HepG2 (cell line): ENCODE measurements around the gene CDSN. TPM values are rescaled to one million over a fixed set of nuclear protein-coding genes. Genes with fewer than 3 reads are reported as not detected.

Experiments used
- ATAC-seq: fragments of 200-7000 bp; cut with Tn5 transposase; 3 replicates; pipeline ENCODE4 v1.9.1; 2020; ENCODE audit warnings: mild to moderate bottlenecking, moderate library complexity
- BruUV-seq: library from RNA; stranded (reverse); fragments of 400-500 nt; replicated peaks from 2 replicates; lab custom pipeline; 2021; lab: Mats Ljungman, UMichigan
- CTCF ChIA-PET: fragments of 300-600 bp; formaldehyde crosslinking; extraction: SDS; loops from one replicate; lab custom pipeline; 2021; ENCODE audit warnings: low total read pairs, inconsistent platforms, low intra/inter-chr PET ratio; lab: Yijun Ruan, JAX
- POLR2A ChIA-PET: fragments of 350-600 bp; sonication (Branson Sonifier 250); formaldehyde crosslinking; loops from one replicate; lab custom pipeline; 2020; ENCODE audit warnings: antibody characterized with exemption, inconsistent platforms; lab: Yijun Ruan, JAX
- DNase-seq: peaks from one replicate; pipeline ENCODE4 v3.0.0-alpha.2; 2015; ENCODE audit warnings: low spot score
- FAIRE-seq: peaks from 3 replicates; lab custom pipeline; 2011; peaks lifted over from hg19 to GRCh38; lab: Jason Lieb, UNC
- H2AFZ ChIP-seq: one replicate; pipeline ENCODE4 v1.6.1; 2011; ENCODE audit warnings: low read length, inconsistent platforms
- H3K27ac ChIP-seq: fragments of 300-600 bp; 3 replicates; pipeline ENCODE4 v1.8.0; 2011; ENCODE audit warnings: mixed run types, mild to moderate bottlenecking, mixed read lengths, low read length, inconsistent platforms; ENCODE audit not compliant: insufficient read depth; ENCODE audit errors: extremely low read length
- H3K27me3 ChIP-seq, 2 experiments: fragments of 200-600 bp in 1 of 2; 2 replicates in 1 of 2; 3 replicates in 1 of 2; pipeline versions ENCODE4 v1.6.0 to v1.8.0; 2011; ENCODE audit warnings: low read length in 2 of 2, mild to moderate bottlenecking in 2 of 2, moderate library complexity in 2 of 2, inconsistent platforms in 1 of 2; ENCODE audit not compliant: insufficient read depth in 2 of 2, control insufficient read depth in 1 of 2
- H3K36me3 ChIP-seq, 2 experiments: fragments of 200-600 bp in 1 of 2; replicated peaks in 1 of 2; 2 replicates in 1 of 2; 3 replicates in 1 of 2; pipeline versions ENCODE4 v1.5.1 to v1.8.0; 2011; ENCODE audit warnings: low read length in 2 of 2, inconsistent platforms in 1 of 2; ENCODE audit not compliant: insufficient read depth in 2 of 2, control insufficient read depth in 1 of 2
- H3K4me1 ChIP-seq: 2 replicates; pipeline ENCODE4 v1.5.1; 2012; ENCODE audit warnings: low read length, inconsistent platforms; ENCODE audit not compliant: insufficient read depth
- H3K4me2 ChIP-seq: 2 replicates; pipeline ENCODE4 v1.6.0; 2011; ENCODE audit warnings: low read depth, low read length, inconsistent platforms
- H3K4me3 ChIP-seq, 3 experiments: fragments of 200-600 bp in 1 of 3; sonication (generic), shearing (Covaris generic) in 1 of 3; replicated peaks in 1 of 3; 2 replicates each; pipeline ENCODE4 v1.5.1; 2011 to 2016; ENCODE audit warnings: low read length in 3 of 3, inconsistent platforms in 2 of 3, low read depth in 2 of 3, mild to moderate bottlenecking in 2 of 3, control low read depth in 1 of 3, mixed read lengths in 1 of 3; ENCODE audit not compliant: insufficient read depth in 1 of 3
- H3K79me2 ChIP-seq: one replicate; pipeline ENCODE4 v1.6.1; 2011; ENCODE audit warnings: low read length, inconsistent platforms; ENCODE audit not compliant: insufficient read depth
- H3K9ac ChIP-seq: 2 replicates; pipeline ENCODE4 v1.6.0; 2011; ENCODE audit warnings: mild to moderate bottlenecking, low read depth, low read length, inconsistent platforms; ENCODE audit not compliant: insufficient read depth
- H3K9me3 ChIP-seq: 2 replicates; pipeline ENCODE4 v1.5.1; 2012; ENCODE audit warnings: mild to moderate bottlenecking, low read length
- H4K20me1 ChIP-seq: 2 replicates; pipeline ENCODE4 v1.6.0; 2011; ENCODE audit warnings: inconsistent platforms, mild to moderate bottlenecking, low read length, moderate library complexity; ENCODE audit not compliant: insufficient read depth
- BRF2 ChIP-seq: sonication (generic); formaldehyde crosslinking; IDR thresholded peaks from 2 replicates; pipeline ENCODE4 v1.8.1; 2022; ENCODE audit warnings: mild to moderate bottlenecking, missing genetic modification reagents
- RFXANK ChIP-seq: IDR thresholded peaks from 2 replicates; pipeline ENCODE4 v1.6.1; 2016
- ZBTB37 ChIP-seq: sonication (generic); formaldehyde crosslinking; IDR thresholded peaks from 2 replicates; pipeline ENCODE4 v1.4.0; 2020; ENCODE audit warnings: mild to moderate bottlenecking, missing genetic modification reagents
- WGBS: methylation state at CpG from one replicate; pipeline ENCODE4 v1.1.6; 2017; ENCODE audit warnings: low lambda C conversion rate; 5-methylcytosine and 5-hydroxymethylcytosine counted together
- in situ Hi-C: cut with HindIII; loops from 2 replicates; pipeline ENCODE4 v1.10.0; 2017; ENCODE audit warnings: low pct_unique_long_range_greater_than_20kb; ENCODE audit not compliant: extremely low pct_ligation_motif_present
- intact Hi-C: fragments of 100-400 bp; cut with micrococcal nuclease; formaldehyde crosslinking; loops from one replicate; pipeline ENCODE4 v1.10.0; 2022; ENCODE audit not compliant: unreplicated experiment
- polyA plus RNA-seq, 8 experiments: library from polyadenylated mRNA; depleted of rRNA in 3 of 8; stranded (reverse) in 7 of 8; unstranded in 1 of 8; fragments of >200 nt; fragmentation: Illumina TruSeq in 4 of 8; extraction: Trizol in 4 of 8; gene quantifications; 2 replicates each; pipeline versions ENCODE4 v1.2.1 to v1.2.3, GENCODE V29; 2011 to 2016; ENCODE audit warnings: low read depth in 4 of 8, missing spikeins in 1 of 8, mixed read lengths in 1 of 8; ENCODE audit not compliant: insufficient read depth in 1 of 8
- total RNA-seq, 5 experiments: library from RNA; depleted of rRNA; stranded (reverse); fragments of >200 nt; fragmentation: Illumina TruSeq; extraction: Trizol; gene quantifications; 2 replicates each; pipeline ENCODE4 v1.2.3, GENCODE V29; 2016; ENCODE audit warnings: low read depth in 1 of 5
- TF ChIP-seq, protein P1 (sequence below): sonication (generic); formaldehyde crosslinking; IDR thresholded peaks from 2 replicates; pipeline ENCODE4 v1.4.0; 2020; ENCODE audit warnings: mild to moderate bottlenecking, missing genetic modification reagents, borderline replicate concordance

Gene CDSN
- total and polyA plus RNA-seq, 2 of the 13 experiments (the other 11 are each of a cell fraction or from before 2014, with no cell fraction given) = not detected

GRCh38 chr6:31115941-31116560 lies 4.2 kb downstream of the CDSN start:
- no TSS peak for BruUV-seq
- WGBS = 31% methylated on average over 11 of the region's 12 CpGs
- TF ChIP-seq RFXANK (CRISPR knock-in tag) (no peak), ZBTB37 (CRISPR knock-in tag) (no peak)
- in situ Hi-C loops (no loop called here), intact Hi-C loops (no loop called here)
- Histone ChIP-seq H4K20me1 (no peaks in the 10 kb centered on the region), H3K4me1 (peaks cover 1% of the 10 kb centered on the region; the same call in 1 of the 2 replicates), H3K9ac (no peak overlapping the region), H3K36me3 (no peaks in the 10 kb centered on the region), H3K79me2 (no peaks in the 10 kb centered on the region), H3K27ac (no peak overlapping the region), H3K27me3 (peaks cover 6 to 75% of the 10 kb centered on the region in 2 experiments; a peak in 4 of 5 replicates), H3K9me3 (no peaks in the 10 kb centered on the region), H3K4me2 (no peak overlapping the region), H2AFZ (no peak overlapping the region), H3K4me3 (no peak overlapping the region)
- ChIA-PET POLR2A (no interaction called here), CTCF (no interaction called here)
- ATAC-seq (no peak), FAIRE-seq (no peak), DNase-seq (no peak)

DNA sequence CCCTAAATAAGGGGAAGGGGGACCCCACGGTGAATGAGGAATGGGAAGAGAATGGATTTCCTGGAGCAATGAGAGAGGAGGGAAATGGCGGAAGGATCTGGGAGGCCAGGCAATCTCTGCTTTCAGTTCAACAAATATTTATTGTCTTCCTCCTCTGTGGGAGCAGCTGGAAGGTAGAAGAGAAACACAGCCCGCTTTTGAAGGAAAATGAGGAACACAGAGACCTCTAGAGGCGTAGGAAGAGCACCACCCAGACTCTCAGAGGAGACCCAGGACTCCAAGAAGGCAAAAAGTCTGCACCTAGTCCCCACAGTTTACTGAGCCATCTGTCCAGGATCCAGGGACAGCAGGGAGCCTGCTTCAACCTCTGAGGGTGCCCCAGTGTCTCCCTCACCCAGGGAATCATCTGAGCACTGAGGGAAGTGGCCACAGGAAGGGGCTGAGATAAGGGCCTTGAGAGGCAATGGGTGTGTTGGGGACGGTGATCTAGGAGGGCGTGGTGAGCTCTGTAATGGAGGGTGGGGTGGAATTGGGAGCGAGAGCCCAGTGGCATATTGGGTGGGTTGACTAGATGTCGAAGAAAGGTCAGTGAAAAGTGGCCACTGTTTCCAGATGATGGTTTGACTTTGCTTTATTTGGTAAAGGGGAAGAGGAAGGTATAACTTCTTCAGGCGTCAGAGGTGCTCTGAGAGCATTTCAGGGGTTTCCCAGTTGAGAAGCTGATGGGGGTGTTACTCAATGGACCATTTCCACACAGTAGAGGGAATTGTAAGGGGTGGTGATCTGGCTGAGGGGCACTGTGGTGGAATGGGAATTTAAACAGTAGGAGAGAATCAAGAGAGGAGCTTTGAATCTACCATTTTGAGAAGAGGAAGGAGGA lies 5.0 kb downstream of the CDSN start:
- intact Hi-C loops = no loop called here
- H3K9ac ChIP-seq = no peak overlapping the region
- in situ Hi-C loops = no loop called here
- peak; percentile 25 for DNase-seq
- no peak overlapping the region for H2AFZ ChIP-seq
- FAIRE-seq = peak; percentile 23
- 0 out of 2 replicates have a peak overlapping the region, but pooled peaks have one; percentile 34 for H3K4me2 ChIP-seq
- ATAC-seq = peak; percentile 20; the same call in 2 of the 3 replicates
- H4K20me1 ChIP-seq = no peaks in the 10 kb centered on the region
- H3K36me3 ChIP-seq = no peaks in the 10 kb centered on the region
- H3K4me3 ChIP-seq = no peak overlapping the region; a peak in 1 of 6 replicates
- peaks cover 5 to 83% of the 10 kb centered on the region in 2 experiments; a peak in 4 of 5 replicates for H3K27me3 ChIP-seq
- BruUV-seq = no TSS peak
- ChIA-PET POLR2A (interaction anchor here (0.8 kb wide), 1 partner anchor 28 kb away, joined by 3 read pairs; no protein-coding TSS in a partner anchor), CTCF (no interaction called here)
- no peaks in the 10 kb centered on the region for H3K9me3 ChIP-seq
- H3K79me2 ChIP-seq = no peaks in the 10 kb centered on the region
- H3K4me1 ChIP-seq = peaks cover 9% of the 10 kb centered on the region; the same call in 1 of the 2 replicates
- WGBS = 39% methylated on average over 9 of the region's 9 CpGs
- no peak overlapping the region for H3K27ac ChIP-seq
- TF ChIP-seq BRF2 (CRISPR knock-in tag) = no peak
- TF ChIP-seq, protein P1, sequence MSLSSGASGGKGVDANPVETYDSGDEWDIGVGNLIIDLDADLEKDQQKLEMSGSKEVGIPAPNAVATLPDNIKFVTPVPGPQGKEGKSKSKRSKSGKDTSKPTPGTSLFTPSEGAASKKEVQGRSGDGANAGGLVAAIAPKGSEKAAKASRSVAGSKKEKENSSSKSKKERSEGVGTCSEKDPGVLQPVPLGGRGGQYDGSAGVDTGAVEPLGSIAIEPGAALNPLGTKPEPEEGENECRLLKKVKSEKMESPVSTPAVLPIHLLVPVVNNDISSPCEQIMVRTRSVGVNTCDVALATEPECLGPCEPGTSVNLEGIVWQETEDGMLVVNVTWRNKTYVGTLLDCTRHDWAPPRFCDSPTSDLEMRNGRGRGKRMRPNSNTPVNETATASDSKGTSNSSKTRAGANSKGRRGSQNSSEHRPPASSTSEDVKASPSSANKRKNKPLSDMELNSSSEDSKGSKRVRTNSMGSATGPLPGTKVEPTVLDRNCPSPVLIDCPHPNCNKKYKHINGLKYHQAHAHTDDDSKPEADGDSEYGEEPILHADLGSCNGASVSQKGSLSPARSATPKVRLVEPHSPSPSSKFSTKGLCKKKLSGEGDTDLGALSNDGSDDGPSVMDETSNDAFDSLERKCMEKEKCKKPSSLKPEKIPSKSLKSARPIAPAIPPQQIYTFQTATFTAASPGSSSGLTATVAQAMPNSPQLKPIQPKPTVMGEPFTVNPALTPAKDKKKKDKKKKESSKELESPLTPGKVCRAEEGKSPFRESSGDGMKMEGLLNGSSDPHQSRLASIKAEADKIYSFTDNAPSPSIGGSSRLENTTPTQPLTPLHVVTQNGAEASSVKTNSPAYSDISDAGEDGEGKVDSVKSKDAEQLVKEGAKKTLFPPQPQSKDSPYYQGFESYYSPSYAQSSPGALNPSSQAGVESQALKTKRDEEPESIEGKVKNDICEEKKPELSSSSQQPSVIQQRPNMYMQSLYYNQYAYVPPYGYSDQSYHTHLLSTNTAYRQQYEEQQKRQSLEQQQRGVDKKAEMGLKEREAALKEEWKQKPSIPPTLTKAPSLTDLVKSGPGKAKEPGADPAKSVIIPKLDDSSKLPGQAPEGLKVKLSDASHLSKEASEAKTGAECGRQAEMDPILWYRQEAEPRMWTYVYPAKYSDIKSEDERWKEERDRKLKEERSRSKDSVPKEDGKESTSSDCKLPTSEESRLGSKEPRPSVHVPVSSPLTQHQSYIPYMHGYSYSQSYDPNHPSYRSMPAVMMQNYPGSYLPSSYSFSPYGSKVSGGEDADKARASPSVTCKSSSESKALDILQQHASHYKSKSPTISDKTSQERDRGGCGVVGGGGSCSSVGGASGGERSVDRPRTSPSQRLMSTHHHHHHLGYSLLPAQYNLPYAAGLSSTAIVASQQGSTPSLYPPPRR (CRISPR knock-in tag) = no peak
